Ammon's horn (tissue), 1 donor: ENCODE results near the gene MTERF1.
"Not testable (repeated sequence)": the region's sequence is repeated elsewhere in the genome, so short reads cannot be mapped to it uniquely, and the experiment has no call there.

Experiments used
- DNase-seq: peaks from one replicate; pipeline ENCODE4 v3.0.0-alpha.2; 2016; ENCODE audit warnings: low spot score

Gene MTERF1

DNA sequence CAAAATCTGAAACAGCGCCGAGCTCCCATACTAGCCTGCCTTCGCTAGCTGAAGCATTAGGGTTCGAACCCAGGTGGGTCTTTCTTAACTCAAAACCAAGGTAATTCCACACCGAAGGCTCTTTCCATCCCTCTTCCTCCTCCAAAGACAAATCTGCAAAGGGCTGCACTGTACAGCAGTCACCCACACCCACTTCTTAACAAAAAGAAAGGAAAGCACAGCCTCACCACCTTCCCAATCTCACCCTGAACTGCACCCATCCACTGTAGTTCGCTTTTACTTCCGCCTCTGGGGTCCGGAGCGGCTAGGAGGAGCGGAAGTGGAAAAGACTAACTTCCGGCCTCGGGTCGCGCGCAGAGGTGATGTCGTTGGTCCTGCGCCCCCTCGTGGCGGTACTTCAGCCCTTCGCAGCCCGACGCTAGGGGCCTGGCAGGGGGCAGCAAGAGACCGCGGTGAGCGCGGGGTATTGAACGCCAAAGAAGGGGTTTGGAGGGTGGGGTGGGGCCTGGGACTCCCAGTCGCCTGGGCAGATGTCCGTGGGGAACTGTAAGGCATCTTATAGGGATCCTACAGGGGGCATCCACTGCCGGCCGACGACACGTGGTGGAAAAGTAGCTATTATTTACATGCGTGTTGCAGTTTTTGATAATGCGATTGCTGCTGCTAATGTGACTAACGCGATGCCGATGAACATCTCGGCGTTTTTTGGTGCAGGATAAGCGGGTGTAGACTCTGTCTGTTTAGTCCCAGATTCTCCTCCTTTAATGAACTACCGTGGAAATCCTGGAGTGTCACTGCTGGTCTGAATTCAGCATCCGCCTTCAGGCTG, at the start of gene MTERF1:
MTERF1 (minus strand) TSS at position 290 of the 829 bp plus-strand sequence. CDS start 619 bp downstream, outside the sequence.
- peak; percentile 94 for DNase-seq

DNA sequence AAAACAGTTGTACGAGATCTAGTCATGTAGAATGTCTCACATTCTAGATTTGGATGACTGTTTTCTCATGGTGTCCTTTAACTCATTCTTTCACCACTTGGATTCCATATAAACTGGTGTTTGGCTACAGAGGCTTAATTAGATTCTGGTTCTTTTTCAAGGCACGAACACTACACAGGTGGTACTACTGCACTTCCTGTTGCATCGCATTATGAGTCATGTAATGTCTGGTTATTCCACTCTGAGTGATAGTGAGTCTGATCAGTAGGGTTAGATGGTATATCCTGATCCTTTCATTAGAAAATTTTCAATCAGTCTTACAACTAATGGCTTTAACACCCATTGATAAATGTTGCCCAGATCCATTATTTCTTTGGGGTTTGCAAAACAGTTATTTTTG, 49.0 kb upstream of the MTERF1 start:
- DNase-seq, result no peak

GRCh38 chr7:91927912-91928311, 47.4 kb upstream of the MTERF1 start:
- no peak for DNase-seq

GRCh38 chr7:91922857-91923256, 42.4 kb upstream of the MTERF1 start:
- no peak for DNase-seq

- no peak for DNase-seq
Observed at GRCh38 chr7:91918356-91918755, 37.9 kb upstream of the MTERF1 start.

GRCh38 chr7:91916051-91916440, 35.5 kb upstream of the MTERF1 start:
- no peak for DNase-seq

DNA sequence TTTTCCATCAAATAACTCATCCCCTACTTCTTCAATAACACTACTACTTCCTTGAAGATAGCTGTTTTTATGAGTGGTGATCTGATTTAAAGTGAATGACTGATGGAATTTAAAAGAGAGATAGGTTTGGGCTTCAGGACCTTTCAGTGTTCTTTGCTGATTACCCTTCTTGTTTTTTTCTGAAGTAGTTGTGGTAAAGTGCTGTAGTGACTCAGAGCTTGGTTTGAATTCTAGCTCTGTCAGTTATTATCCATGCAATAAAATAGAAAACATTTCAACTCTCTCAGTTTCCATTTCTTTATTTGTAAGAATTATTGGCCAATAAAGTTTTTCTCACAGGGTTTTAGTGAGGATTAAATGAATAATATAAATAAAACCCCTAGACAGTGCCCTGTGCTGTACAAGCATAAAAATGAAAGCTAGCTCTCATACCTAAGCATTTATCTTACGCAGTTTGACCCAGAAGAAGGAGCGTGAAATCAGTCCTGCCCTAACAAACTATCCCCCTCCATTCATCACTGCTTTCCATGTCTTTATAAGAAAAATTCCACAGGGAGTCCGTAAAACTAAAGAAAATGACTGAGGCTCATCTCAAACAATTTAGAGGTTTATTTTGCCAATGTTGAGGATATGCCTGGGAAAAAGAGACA, 35.0 kb upstream of the MTERF1 start:
- no peak for DNase-seq

- no peak for DNase-seq
Observed at GRCh38 chr7:91913612-91914011, 33.1 kb upstream of the MTERF1 start.

- no peak for DNase-seq
Observed at GRCh38 chr7:91912494-91912893, 32.0 kb upstream of the MTERF1 start.

- no peak for DNase-seq
Observed at GRCh38 chr7:91911121-91911520, 30.6 kb upstream of the MTERF1 start.

DNA sequence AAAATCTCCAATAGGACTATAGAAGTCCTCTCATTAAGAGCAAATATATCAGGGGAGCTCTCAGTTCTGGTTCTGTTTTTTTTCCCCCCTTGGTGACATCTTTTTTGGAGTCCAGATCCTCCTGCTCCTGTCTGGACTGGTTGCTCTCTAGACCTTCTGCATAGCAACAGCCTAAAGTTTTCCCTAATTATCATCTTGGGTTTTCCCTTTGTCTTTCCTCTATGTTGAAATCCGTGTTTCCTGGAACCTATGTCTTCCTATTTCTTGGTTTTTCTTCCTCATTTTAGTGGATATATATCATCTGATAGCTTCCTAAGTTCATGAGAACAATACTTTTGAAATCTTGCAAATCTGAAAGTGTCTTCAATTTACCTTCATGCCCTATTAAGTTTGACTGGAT, 29.7 kb upstream of the MTERF1 start:
- DNase-seq, result no peak

GRCh38 chr7:91899563-91899962, 19.1 kb upstream of the MTERF1 start:
- no peak for DNase-seq

DNA sequence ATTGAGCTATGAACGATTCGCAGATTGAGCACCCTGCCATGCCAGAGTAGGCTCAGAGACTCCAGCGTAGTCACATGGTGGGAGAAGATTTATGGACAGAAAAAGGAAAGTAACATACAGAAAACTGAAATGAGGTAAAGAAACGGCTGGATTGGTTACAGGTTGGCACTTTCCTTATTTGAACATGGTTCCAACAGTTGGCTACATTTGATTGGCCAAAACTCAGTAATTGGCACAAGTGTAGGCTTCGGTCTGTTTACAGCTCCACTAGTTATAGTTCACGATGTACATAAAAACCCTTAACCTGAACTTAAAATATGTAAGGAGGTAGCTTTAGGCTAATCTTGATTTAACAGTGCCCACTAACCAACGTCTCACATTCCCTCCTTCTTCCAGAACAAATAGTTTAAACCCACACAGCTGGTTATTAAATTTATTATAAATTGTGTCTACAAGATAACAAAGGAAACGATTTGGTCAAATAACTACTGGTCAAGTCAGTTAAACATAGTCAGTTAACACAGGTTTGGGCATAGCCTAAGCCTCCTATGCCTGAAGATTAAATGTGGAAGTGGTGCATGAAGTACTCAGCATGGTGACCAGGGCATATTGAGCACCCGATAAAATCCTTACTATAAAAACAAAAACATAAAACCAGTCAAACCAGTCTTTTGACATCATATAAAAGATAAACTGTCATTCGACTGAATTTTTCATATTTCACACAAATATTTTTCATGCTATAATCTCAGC, 17.9 kb upstream of the MTERF1 start:
- no peak for DNase-seq

DNA sequence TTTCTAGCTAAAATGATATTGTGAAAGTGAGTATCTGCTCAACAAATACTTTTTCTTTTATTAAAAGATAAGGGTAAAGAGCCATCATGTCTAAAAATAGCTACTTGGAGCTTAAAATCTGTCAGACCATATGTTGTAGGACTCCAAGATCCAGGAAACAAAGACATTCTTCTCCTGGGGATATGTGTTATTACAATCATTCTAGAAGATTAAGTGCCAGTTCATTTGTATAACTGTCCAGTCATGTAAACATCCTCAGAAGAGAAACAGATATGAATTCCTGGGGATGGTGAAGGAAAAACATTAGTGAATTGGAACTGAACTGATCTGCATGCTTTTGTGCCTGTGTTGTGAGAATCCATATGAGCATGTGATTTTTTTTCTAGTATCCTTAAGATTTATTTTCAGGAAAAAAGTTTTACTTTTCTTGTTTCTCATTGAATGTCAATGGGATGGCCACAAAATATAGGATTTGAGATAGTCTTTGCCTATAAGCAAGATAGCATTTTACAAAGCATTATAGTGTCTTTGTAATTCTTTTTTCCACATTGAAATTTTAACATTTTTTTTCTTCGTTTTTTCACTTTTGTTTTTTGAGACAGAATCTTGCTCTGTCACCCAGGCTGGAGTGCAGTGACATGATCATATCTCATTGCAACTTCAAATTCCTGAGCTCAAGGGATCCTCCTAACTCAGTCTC, 14.4 kb upstream of the MTERF1 start:
- no peak for DNase-seq

- DNase-seq, result not testable (repeated sequence)
Observed at GRCh38 chr7:91893699-91894098, 13.2 kb upstream of the MTERF1 start.

GRCh38 chr7:91892821-91893340, 12.4 kb upstream of the MTERF1 start:
- no peak for DNase-seq

- DNase-seq, result no peak
Observed at GRCh38 chr7:91892099-91892705, 11.7 kb upstream of the MTERF1 start.

GRCh38 chr7:91888271-91889175, 8.0 kb upstream of the MTERF1 start:
- not testable (repeated sequence) for DNase-seq

- DNase-seq, result not testable (repeated sequence)
Observed at GRCh38 chr7:91887336-91888213, 7.1 kb upstream of the MTERF1 start.
